ENCODE measurements around the gene ARMC6. TPM values are rescaled to one million over a fixed set of nuclear protein-coding genes. Genes with fewer than 3 reads are reported as not detected.

ARMC6 gene
- total and polyA plus RNA-seq, 2 of the 13 experiments (the other 11 are each of a cell fraction or from before 2014, with no cell fraction given) = 16.2 to 36.8 TPM

GRCh38 chr19:19103167-19103566 is 69.8 kb downstream of the ARMC6 start:
- TF ChIP-seq PAWR (CRISPR knock-in tag; IDR thresholded peaks at IDR 0.05; ENCODE audit: borderline replicate concordance) (no peak), ZNF138 (CRISPR knock-in tag; IDR thresholded peaks at IDR 0.05; ENCODE audit: low read depth) (no peak), ZNF709 (CRISPR knock-in tag; IDR thresholded peaks at IDR 0.05) (no peak), ZNF572 (CRISPR knock-in tag; IDR thresholded peaks at IDR 0.05) (no peak), ZNF83 (CRISPR knock-in tag; IDR thresholded peaks at IDR 0.05; ENCODE audit: borderline replicate concordance) (no peak), ZSCAN5A (CRISPR knock-in tag; IDR thresholded peaks at IDR 0.05; ENCODE audit: borderline replicate concordance) (no peak), MLLT10 (CRISPR knock-in tag; IDR thresholded peaks at IDR 0.05) (no peak), ZBTB38 (CRISPR knock-in tag; IDR thresholded peaks at IDR 0.05) (0 out of 2 replicates have a peak, but pooled peaks have one; percentile 16), RFXANK (CRISPR knock-in tag; IDR thresholded peaks at IDR 0.05) (no peak), ZNF460 (CRISPR knock-in tag; IDR thresholded peaks at IDR 0.05; ENCODE audit: borderline replicate concordance) (peak; percentile 30; the same call in 1 of the 2 replicates), ZNF558 (CRISPR knock-in tag; IDR thresholded peaks at IDR 0.05; ENCODE audit: borderline replicate concordance) (no peak)
- TF ChIP-seq, protein P1, sequence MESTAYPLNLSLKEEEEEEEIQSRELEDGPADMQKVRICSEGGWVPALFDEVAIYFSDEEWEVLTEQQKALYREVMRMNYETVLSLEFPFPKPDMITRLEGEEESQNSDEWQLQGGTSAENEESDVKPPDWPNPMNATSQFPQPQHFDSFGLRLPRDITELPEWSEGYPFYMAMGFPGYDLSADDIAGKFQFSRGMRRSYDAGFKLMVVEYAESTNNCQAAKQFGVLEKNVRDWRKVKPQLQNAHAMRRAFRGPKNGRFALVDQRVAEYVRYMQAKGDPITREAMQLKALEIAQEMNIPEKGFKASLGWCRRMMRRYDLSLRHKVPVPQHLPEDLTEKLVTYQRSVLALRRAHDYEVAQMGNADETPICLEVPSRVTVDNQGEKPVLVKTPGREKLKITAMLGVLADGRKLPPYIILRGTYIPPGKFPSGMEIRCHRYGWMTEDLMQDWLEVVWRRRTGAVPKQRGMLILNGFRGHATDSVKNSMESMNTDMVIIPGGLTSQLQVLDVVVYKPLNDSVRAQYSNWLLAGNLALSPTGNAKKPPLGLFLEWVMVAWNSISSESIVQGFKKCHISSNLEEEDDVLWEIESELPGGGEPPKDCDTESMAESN (CRISPR knock-in tag; conservative IDR thresholded peaks at IDR 0.05) = no peak
- H3K27me3 ChIP-seq (ENCODE audit: control insufficient read depth in 1 of 2, insufficient read depth in 2 of 2, low read length in 2 of 2) = no peaks in the 10 kb centered on the region
- intact Hi-C loops (cut with micrococcal nuclease; ENCODE audit: unreplicated experiment) = no loop called here
- H3K4me1 ChIP-seq (ENCODE audit: insufficient read depth, low read length) = peaks cover 80% of the 10 kb centered on the region
- no peak overlapping the region for H3K4me3 ChIP-seq (replicated peaks in 1 of 3; ENCODE audit: insufficient read depth in 1 of 3, low read depth in 2 of 3, low read length in 3 of 3)
- FAIRE-seq (no peak), ATAC-seq (no peak), DNase-seq (ENCODE audit: low spot score) (no peak)
- H3K9ac ChIP-seq (ENCODE audit: insufficient read depth, low read depth, low read length) = 0 out of 2 replicates have a peak overlapping the region, but pooled peaks have one; percentile 15
- ChIA-PET CTCF (ENCODE audit: low intra/inter-chr PET ratio, low total read pairs) (no interaction called here), POLR2A (interaction anchor here (1.6 kb wide), 1 partner anchor 13 kb away, joined by 3 read pairs; no protein-coding TSS in a partner anchor)
- 0 out of 2 replicates have a peak overlapping the region, but pooled peaks have one; percentile 12 for H3K4me2 ChIP-seq (ENCODE audit: low read depth, low read length)
- 92% methylated on average over 11 of the region's 11 CpGs for WGBS (ENCODE audit: low lambda C conversion rate)
- H4K20me1 ChIP-seq (ENCODE audit: insufficient read depth, low read length) = no peaks in the 10 kb centered on the region
- H2AFZ ChIP-seq (ENCODE audit: low read length) = no peak overlapping the region
- peak overlapping the region; percentile 43 for H3K27ac ChIP-seq (ENCODE audit: extremely low read length, insufficient read depth, low read length)
- no peaks in the 10 kb centered on the region for H3K79me2 ChIP-seq (ENCODE audit: insufficient read depth, low read length)
- no TSS peak for BruUV-seq (replicated peaks)
- H3K36me3 ChIP-seq (replicated peaks in 1 of 2; ENCODE audit: control insufficient read depth in 1 of 2, insufficient read depth in 2 of 2, low read length in 2 of 2) = no peaks in the 10 kb centered on the region
- in situ Hi-C loops (cut with HindIII; ENCODE audit: extremely low pct_ligation_motif_present, low pct_unique_long_range_greater_than_20kb) = no loop called here
- no peaks in the 10 kb centered on the region for H3K9me3 ChIP-seq (ENCODE audit: low read length)

All from HepG2 (cell line).